T-helper 1 cell treated with Interleukin-12 subunit alpha and Interleukin-12 subunit beta and Interleukin-4 antibody, amounts not matched to agents 30 μg/mL and 1 μg/mL, for 36 hours (primary cell): ENCODE data around the gene USP28.
"Not testable (repeated sequence)": the region's sequence is repeated elsewhere in the genome, so short reads cannot be mapped to it uniquely, and the experiment has no call there.

ENCODE experiments used
- H3K27ac Mint-ChIP-seq: one replicate; pipeline ENCODE4 v1.8.0; 2021; ENCODE audit warnings: mild to moderate bottlenecking, mixed read lengths
- H3K27me3 Mint-ChIP-seq: one replicate; pipeline ENCODE4 v1.8.0; 2021; ENCODE audit warnings: low read depth, mixed read lengths
- H3K36me3 Mint-ChIP-seq: one replicate; pipeline ENCODE4 v1.8.0; 2021; ENCODE audit warnings: low read depth, mixed read lengths
- H3K4me1 Mint-ChIP-seq: one replicate; pipeline ENCODE4 v1.8.0; 2021; ENCODE audit warnings: low read depth, mixed read lengths
- H3K4me3 Mint-ChIP-seq: one replicate; pipeline ENCODE4 v1.8.0; 2021; ENCODE audit warnings: mild to moderate bottlenecking, moderate library complexity, mixed read lengths
- H3K9me3 Mint-ChIP-seq: one replicate; pipeline ENCODE4 v1.8.0; 2021; ENCODE audit warnings: mixed read lengths

The USP28 gene

DNA sequence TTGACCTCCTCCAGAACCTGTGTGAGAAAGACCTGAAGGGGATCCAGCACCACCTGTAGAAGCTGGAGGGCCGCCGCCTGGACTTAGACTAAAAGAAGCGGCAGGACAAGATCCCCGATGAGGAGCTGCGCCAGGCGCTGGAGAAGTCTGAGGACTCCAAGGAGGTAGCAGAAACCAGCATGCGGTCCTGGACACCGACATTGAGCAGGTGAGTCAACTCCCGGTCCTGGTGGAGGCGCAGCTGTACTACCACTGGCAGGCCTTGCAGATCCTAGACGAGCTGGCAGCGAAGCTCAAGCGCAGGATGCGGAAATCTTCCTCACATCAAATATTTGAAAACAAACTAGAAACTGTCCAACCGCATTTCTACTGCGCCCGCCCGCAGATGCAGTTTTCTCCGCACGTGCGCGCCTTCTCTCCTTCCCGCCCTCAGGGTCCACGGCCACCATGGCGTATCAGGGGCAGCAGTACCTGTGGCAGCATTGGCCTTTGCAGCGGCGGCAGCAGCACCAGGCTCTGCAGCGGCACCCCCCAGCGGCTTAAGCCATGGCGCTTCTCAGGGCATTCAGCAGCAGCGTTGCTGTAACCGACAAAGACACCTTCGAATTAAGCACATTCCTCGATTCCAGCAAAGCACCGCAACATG, 85.6 kb downstream of the USP28 start:
- Mint-ChIP-seq H3K27ac (no peak overlapping the region), H3K36me3 (no peaks in the 10 kb centered on the region), H3K4me1 (no peaks in the 10 kb centered on the region), H3K27me3 (peaks cover 4% of the 10 kb centered on the region), H3K4me3 (no peak overlapping the region), H3K9me3 (no peaks in the 10 kb centered on the region)

DNA sequence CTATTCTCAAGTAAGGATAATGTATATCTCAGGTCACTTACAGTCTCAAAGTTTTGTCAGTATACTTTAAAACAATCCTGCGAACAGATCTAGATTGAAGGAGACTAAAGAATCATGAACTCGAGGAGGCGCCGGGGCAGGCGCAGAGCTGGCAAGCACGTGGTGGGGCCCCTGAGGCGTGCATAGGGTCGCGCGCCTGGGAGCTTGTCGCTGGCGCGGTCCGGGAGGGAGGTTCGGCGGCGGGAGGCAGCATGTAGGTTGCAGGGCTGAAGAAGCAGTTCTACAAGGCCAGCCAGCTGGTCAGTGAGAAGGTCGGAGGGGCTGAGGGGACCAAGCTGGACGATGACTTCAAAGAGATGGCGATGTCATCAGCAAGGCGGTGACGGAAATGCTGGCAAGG, 86.4 kb downstream of the USP28 start:
- peaks cover 12% of the 10 kb centered on the region for H3K27me3 Mint-ChIP-seq
- H3K4me1 Mint-ChIP-seq, H3K9me3 Mint-ChIP-seq, H3K36me3 Mint-ChIP-seq, H3K4me3 Mint-ChIP-seq, H3K27ac Mint-ChIP-seq: not testable (repeated sequence)

DNA sequence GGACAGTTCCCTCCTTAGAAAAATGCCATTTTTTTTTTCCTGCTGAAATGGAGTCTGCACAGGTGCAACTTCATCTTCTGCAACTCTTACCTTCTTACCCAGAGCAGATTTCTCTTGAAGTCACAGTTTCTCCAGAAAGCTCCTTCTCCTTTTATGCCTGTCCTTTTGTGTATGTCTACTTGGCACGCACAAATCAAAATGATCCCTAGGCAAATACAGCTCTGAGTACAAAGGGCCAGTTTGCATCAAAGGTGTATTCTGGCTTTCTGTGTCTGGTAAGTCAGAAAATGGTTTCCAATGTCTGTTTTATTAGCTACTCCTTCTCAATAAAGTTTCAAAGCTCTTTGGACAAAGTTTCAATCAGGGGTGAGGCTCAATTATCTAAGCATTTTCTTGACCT, 93.2 kb downstream of the USP28 start:
- H3K4me3 Mint-ChIP-seq, result no peak overlapping the region
- no peaks in the 10 kb centered on the region for H3K9me3 Mint-ChIP-seq
- H3K27me3 Mint-ChIP-seq, result peaks cover 34% of the 10 kb centered on the region
- H3K27ac Mint-ChIP-seq, result no peak overlapping the region
- H3K36me3 Mint-ChIP-seq, result no peaks in the 10 kb centered on the region
- no peaks in the 10 kb centered on the region for H3K4me1 Mint-ChIP-seq

DNA sequence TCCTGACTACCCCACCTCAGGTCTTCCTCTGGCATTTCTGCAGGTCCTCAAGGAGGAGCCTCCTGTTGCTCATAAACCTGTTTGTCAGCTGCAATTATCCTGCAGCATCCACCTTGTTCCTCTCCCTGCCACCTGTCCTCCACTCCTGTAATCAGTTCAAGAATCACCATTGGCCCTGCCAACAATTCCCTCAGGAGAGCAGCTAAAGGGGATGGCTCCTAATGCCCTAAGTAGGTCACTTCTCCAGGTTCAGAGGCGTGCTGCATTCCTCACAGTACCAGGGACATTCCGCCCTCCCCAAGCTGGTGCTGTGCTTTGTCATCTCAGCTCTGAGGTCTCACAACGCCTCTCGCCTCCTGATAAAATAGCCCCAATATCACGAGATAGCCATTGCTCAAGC, 93.7 kb downstream of the USP28 start:
- Mint-ChIP-seq H3K4me3 (no peak overlapping the region), H3K9me3 (no peaks in the 10 kb centered on the region), H3K36me3 (no peaks in the 10 kb centered on the region), H3K4me1 (no peaks in the 10 kb centered on the region), H3K27ac (no peak overlapping the region), H3K27me3 (peaks cover 34% of the 10 kb centered on the region)

DNA sequence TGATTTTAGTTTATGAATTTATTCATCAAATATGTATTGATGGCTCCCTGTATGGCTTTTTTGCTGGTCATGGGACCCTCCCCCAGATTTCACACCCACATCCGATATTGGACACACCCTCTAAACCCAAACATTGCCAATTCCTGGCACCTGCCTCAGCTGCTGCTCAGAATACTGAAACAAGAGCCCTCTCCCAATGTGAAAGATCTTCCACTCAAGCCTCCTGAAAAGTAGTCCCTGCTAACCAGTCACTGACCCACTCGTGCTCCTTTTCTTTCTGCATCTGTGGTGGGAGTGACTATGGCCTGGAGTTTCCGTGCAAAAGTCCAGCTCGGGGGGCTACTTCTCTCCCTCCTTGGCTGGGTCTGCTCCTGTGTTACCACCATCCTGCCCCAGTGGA, 95.9 kb downstream of the USP28 start, which contains the start of gene CLDN25:
CLDN25 (plus strand) TSS at position 301 of the 400 bp plus-strand sequence; CDS start at position 301, 0 bp downstream.
- H3K9me3 Mint-ChIP-seq, result no peaks in the 10 kb centered on the region
- no peaks in the 10 kb centered on the region for H3K36me3 Mint-ChIP-seq
- no peak within 1 kb of the TSS for H3K4me3 Mint-ChIP-seq
- no peak within 1 kb of the TSS for H3K27ac Mint-ChIP-seq
- peaks cover 6% of the 10 kb centered on the region for H3K4me1 Mint-ChIP-seq
- peaks cover 38% of the 10 kb centered on the region for H3K27me3 Mint-ChIP-seq

DNA sequence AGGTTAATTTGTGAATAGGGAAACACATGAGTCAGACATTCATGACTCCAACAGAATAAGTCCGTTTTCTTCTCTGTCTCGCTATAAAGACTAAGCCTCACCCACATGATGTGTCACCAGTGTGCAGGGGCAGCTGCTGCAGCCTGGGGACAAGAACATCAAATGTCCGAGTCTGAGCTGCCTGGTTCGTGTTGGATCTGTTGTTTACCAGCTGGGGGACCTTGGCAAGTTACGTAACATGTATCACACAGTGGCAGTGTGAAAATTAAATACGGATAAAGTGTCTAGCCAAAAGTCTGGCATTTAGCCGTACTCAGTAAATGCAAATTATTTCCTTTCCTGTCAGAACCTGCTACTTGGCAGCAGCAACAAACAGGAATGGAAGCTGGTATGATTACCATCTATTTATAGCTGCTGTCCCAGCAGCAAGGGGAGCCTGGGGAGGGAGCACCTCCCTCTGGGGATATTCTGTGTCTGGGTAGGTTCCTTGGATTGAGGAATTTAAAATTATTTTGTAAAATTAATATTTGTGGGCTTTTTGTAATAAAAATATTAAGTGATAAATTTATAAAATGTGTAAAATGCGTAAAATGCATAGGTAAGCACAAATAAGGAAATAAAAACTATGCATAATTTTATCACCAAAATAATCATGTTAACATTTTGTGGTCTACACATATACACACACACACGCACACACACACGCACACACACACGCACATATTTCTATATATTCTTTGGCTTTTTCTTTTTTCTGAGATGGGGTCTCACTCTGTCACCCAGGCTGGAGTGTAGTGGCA, 97.1 kb downstream of the USP28 start:
- H3K4me3 Mint-ChIP-seq, result no peak overlapping the region
- H3K27me3 Mint-ChIP-seq, result peaks cover 33% of the 10 kb centered on the region
- no peaks in the 10 kb centered on the region for H3K9me3 Mint-ChIP-seq
- H3K4me1 Mint-ChIP-seq, result peaks cover 10% of the 10 kb centered on the region
- H3K27ac Mint-ChIP-seq, result no peak overlapping the region
- H3K36me3 Mint-ChIP-seq, result no peaks in the 10 kb centered on the region

DNA sequence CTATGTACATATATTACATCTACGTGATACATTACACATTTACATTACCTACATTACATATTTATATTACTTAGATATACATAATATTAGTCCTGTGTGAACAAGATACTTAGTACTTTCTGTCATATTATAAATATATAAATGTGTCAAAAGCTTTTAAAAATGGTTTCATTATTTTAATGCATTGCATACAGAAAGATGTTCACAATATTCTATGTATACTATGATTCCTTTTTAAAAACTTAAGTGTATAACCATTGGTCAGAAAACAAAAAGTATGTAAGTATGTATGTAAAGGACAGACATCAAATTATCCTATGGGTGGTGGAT, 101.2 kb downstream of the USP28 start:
- H3K27ac Mint-ChIP-seq, result peak overlapping the region; percentile 94
- H3K36me3 Mint-ChIP-seq, result peaks cover 3% of the 10 kb centered on the region
- no peaks in the 10 kb centered on the region for H3K9me3 Mint-ChIP-seq
- peak overlapping the region; percentile 100 for H3K4me3 Mint-ChIP-seq
- peaks cover 15% of the 10 kb centered on the region for H3K27me3 Mint-ChIP-seq
- peaks cover 21% of the 10 kb centered on the region for H3K4me1 Mint-ChIP-seq

DNA sequence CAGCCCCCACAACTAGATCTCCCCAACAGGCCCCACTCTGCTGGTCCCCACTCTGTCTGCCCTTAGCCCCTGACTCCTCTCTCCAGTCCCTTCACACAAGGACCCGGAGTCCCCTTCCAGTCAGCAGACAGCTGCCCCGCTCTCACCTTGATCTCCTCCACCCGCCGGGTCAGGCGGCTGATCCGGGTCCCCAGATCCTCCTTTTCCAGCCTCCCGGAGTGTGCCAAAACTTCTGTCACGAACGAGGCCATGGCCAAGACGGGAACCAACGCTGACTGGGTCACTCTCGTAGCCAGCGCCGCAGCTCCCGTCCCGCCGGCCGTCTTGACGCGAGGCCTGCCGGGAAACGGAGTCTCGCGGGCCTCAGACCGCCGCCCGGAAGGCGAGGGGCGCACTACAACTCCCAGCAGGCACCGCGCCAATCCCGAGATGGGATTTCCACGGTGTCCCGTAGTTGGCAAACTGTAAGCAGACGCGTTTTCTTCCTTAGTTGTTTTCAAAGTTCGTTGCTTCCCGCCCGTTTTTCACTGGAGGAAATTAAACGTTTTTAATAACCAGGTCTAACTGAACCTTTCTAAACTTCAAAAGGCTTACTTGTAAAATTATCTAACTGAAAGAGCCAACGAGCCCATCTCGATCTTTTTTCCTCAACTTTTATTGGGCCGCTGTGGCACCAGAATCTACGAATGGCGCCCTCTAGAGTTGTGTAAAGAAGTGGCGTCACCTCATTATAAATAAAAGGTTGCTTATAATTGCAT, 101.8 kb downstream of the USP28 start, which contains the start of gene ZW10:
ZW10 (minus strand) TSS at position 277 of the 758 bp plus-strand sequence; CDS start at position 251, 26 bp downstream.
- Mint-ChIP-seq H3K36me3 (peaks cover 4% of the 10 kb centered on the region), H3K4me3 (peak within 1 kb of the TSS; percentile 100), H3K4me1 (peaks cover 24% of the 10 kb centered on the region), H3K27me3 (peaks cover 15% of the 10 kb centered on the region), H3K27ac (peak within 1 kb of the TSS; percentile 94), H3K9me3 (no peaks in the 10 kb centered on the region)

DNA sequence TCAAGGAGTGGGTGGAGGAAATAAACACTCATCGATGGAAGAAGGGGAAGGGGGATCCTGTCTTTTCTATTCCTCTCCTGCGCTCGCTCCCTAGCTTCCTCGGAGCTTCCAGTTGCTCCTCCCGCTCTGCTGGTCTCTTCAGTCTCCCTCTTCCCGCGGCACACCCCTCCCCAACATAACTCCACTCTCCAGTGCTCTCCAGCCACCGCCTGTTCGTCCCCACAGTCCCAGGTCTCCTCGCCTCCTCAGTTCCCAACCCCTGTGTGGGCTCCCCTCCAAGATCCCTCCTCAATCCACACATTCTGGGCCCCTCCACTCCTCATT, 102.3 kb downstream of the USP28 start:
- Mint-ChIP-seq H3K27ac (peak overlapping the region; percentile 94), H3K9me3 (no peaks in the 10 kb centered on the region), H3K27me3 (peaks cover 13% of the 10 kb centered on the region), H3K36me3 (peaks cover 7% of the 10 kb centered on the region), H3K4me1 (peaks cover 24% of the 10 kb centered on the region), H3K4me3 (peak overlapping the region; percentile 100)

DNA sequence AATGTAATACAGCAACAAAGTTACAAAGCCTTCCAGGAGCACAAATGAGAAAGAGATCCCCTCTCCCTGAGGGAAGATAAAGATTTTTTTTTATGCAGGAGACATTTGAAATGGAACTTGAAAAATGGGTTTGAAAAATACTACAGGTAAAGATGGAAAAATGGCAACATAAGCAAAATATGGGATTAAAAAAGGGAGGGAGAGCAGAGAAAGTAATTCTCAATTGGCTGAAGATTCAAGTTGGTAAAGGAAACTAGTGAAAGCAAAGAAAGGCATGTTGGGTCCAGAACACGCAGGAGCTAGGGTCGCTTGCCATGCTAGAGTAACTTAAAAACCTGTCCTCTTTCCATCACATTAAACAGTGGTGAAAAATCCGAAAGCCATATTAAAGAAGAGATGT, 103.4 kb downstream of the USP28 start:
- H3K4me3 Mint-ChIP-seq, result peak overlapping the region; percentile 100
- H3K27me3 Mint-ChIP-seq, result peaks cover 8% of the 10 kb centered on the region
- no peaks in the 10 kb centered on the region for H3K9me3 Mint-ChIP-seq
- peaks cover 17% of the 10 kb centered on the region for H3K36me3 Mint-ChIP-seq
- peaks cover 31% of the 10 kb centered on the region for H3K4me1 Mint-ChIP-seq
- H3K27ac Mint-ChIP-seq, result no peak overlapping the region

DNA sequence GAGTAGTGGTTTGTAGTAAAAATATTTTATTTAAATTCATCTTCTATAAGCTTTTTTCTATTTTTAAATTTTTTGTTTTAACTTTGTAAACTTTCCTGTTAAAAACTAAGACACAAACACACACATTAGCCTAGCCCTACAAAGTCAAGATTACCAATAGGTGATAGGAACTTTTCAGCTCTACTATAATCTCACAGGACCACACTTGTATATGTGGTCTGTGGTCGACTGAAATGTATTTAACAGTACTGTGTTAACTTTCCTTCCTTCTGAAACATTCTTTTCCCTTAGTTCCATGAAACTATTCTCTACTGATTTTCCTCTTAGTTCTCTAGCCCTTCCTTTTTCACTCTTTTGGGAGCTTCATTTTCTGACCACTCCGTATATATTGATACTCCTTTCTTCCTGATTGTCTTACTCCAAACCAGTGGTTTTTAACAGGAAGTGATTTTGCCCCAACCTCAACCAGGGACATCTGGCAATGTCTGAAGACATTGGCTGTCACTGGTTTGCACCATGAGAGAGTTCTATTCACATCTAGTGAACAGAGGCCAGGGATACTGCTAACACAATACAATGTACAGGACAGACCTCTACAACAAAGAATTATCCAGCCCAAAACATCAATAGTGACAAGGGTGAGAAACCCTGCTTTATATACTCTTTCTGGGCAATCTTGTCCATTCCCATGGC, 110.7 kb downstream of the USP28 start:
- no peak overlapping the region for H3K27ac Mint-ChIP-seq
- H3K4me3 Mint-ChIP-seq, result no peak overlapping the region
- peaks cover 39% of the 10 kb centered on the region for H3K36me3 Mint-ChIP-seq
- H3K4me1 Mint-ChIP-seq, result peaks cover 21% of the 10 kb centered on the region
- H3K9me3 Mint-ChIP-seq, result no peaks in the 10 kb centered on the region
- H3K27me3 Mint-ChIP-seq, result no peaks in the 10 kb centered on the region

DNA sequence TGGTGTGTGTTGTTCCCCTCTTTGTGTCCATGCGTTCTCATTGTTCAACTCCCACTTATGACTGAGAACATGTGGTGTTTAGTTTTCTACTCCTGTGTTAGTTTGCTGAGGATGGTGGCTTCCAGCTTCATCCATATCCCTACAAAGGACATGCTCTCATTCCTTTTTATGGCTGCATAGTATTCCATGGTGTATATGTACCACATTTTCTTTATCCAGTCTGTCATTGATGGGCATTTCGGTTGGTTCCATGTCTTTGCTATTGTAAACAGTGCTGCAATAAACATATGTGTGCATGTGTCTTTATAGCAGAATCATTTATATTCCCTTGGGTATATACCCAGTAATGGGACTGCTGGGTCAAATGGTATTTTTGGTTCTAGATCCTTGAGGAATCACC, 112.3 kb downstream of the USP28 start:
- Mint-ChIP-seq H3K36me3 (peaks cover 36% of the 10 kb centered on the region), H3K4me1 (peaks cover 19% of the 10 kb centered on the region)
- not testable (repeated sequence) for H3K27ac Mint-ChIP-seq

DNA sequence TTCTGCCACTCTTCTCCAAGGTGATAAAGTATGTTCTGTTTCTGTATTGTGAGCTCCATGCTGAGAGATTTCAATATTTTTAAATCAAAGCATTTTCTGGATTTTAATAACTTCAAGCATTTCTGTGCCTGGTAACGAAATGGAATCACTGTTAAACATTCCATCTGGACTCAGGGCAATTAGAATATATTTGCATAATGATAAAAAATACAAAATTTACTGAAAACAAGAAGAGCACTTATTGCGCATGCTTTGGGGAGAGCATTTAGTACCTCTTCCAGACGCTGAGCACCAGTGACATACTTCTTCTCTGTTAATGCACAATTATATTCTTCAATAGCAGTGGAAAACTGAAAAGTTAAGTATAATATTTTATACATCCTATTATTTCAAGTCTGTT, 115.1 kb downstream of the USP28 start:
- Mint-ChIP-seq H3K9me3 (no peaks in the 10 kb centered on the region), H3K27me3 (no peaks in the 10 kb centered on the region), H3K4me1 (peaks cover 10% of the 10 kb centered on the region), H3K4me3 (no peak overlapping the region), H3K27ac (no peak overlapping the region), H3K36me3 (peaks cover 31% of the 10 kb centered on the region)

More for the DNA sequence above, 112.3 kb downstream of the USP28 start:
- not testable (repeated sequence) for H3K9me3 Mint-ChIP-seq, H3K27me3 Mint-ChIP-seq, H3K4me3 Mint-ChIP-seq

DNA sequence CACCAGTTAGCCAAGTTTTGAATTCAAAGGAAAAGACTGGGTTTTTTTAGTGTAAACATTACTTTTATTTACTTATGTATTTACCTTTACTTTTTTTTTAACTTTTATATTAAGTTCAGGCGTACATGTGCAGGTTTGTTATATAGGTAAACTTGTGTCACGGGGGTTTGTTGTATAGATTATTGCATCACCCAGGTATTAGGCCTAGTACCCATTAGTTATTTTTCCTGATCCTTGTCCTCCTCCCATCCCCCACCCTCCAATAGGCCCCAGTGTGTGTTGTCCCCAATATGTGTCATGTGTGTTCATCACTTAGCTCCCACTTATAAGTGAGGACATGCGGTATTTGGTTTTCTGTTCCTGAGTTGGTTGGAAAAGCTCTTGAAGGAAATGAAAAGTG, 122.4 kb downstream of the USP28 start:
- Mint-ChIP-seq H3K27ac (no peak overlapping the region), H3K4me1 (no peaks in the 10 kb centered on the region), H3K4me3 (no peak overlapping the region), H3K27me3 (no peaks in the 10 kb centered on the region), H3K9me3 (no peaks in the 10 kb centered on the region), H3K36me3 (peaks cover 15% of the 10 kb centered on the region)
